GM21786 (cell line): ENCODE results near the gene WNT7B.

ENCODE experiments used
- ATAC-seq: cut with Tn5 transposase; IDR thresholded peaks from one replicate; pipeline ENCODE4 v1.9.1; 2021; ENCODE audit not compliant: unreplicated experiment

Gene WNT7B

DNA sequence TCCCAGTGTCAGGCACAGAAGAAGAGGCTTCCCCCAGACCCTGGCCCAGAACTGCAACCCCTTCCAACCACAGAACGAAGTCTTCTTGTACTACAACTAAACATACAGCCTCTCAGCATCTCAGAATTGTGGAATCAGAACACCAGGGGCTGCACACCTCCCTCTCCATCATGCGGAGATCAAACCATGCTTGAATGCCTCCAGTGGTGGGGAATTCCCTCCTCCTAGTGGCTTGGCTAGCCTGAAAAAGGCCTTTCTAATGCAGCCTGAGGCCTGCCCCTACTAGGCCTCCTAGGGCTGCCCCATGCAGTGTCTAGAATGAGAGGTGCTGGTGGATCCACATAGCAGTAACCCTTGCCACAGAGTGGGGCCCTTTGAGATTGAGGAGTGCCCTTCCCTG is 62.7 kb downstream of the WNT7B start:
- ATAC-seq: no peak

GRCh38 chr22:45912910-45913309 is 64.1 kb downstream of the WNT7B start:
- ATAC-seq: no peak

- no peak for ATAC-seq
Measured at GRCh38 chr22:45911601-45912271, 65.2 kb downstream of the WNT7B start.

DNA sequence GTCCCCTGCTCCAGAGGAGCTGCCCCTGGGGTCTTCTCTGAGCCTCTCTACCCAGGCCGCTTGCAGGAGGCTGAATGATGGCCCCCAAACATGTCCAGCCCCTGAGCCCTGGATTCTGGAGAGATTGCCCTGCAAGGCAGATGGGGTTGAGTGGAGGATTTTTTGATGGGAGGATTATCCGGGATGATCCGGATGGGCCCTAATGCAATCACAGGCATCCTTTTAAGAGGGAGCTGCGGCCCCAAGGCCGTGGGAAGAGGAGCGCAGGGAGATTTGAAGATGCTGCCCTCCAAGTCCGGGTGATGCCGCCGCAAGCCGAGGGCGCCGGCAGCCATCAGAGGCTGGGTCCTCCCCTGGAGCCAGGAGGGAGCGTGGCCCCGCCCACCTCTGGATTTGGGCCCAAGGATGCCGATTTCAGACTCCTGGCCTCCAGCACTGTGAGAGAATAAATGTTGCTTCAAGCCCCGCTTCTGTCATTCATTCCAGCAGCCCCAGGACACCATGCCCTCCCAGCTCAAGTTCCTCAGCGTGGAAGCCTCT is 66.0 kb downstream of the WNT7B start:
- no peak for ATAC-seq

DNA sequence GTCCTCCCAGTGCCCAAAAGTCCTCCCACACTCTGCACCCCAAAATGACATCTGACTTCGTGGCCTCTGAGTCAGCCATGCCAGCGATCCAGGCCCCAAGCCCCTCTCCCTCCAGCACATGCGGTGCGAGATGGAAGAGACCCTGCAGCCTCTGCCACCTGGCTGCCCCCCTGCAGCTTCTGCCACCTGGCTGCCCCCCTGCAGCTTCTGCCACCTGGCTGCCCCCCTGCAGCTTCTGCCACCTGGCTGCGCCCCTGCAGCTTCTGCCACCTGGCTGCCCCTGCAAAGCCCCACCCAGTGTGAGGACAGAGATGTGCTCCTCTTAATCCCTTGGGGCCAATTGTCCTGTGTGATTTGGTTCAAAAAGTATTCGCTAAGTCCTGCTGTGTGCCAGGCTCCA is 68.0 kb downstream of the WNT7B start:
- ATAC-seq: no peak

DNA sequence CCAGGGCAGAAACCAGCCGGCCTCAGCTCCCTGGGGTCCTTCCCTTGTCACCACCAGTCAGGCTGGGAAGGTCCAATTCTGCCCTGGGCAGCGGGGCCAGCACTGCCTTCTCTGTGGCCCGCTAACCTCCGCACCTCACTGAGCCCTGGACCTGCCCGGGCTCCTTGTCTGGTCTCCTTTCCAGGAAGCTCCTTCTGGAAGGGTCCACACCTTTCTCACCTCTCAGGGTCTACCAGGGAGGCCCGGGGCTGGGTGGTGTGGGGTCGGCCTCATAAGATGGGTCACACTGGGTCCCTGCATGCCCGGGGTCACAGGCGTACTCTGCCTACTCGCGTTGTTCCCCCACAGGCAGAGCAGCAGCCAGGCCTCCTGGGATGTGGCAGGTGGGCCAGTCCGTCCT is 69.0 kb downstream of the WNT7B start:
- ATAC-seq: no peak

- ATAC-seq: no peak
Measured at GRCh38 chr22:45907378-45907777, 69.6 kb downstream of the WNT7B start.

DNA sequence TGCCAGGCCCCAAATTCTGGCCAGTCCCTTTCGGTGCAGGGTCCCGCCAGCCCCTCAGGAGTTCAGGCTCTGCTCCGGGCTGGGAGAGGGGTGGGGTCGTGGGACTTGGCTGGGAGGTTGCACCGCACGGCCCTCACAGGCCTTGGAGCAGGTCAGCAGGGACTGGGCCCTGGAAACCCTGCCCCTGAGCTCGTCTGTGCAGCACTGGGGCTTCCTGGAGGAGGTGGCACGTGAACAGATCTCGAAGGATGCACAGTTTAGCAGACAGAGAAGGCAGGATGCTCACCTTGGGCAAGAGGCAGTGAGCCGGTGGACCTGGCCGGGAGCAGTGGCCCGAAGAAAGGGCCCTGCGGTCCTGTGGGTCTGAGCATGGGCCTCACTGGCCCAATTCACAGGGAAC is 70.0 kb downstream of the WNT7B start:
- no peak for ATAC-seq

GRCh38 chr22:45905924-45906865 is 70.8 kb downstream of the WNT7B start:
- ATAC-seq: no peak

- no peak for ATAC-seq
Measured at GRCh38 chr22:45905326-45905923, 71.5 kb downstream of the WNT7B start.

- ATAC-seq: no peak
Measured at GRCh38 chr22:45904236-45904635, 72.7 kb downstream of the WNT7B start.

- ATAC-seq: no peak
Measured at GRCh38 chr22:45903355-45904135, 73.4 kb downstream of the WNT7B start.

DNA sequence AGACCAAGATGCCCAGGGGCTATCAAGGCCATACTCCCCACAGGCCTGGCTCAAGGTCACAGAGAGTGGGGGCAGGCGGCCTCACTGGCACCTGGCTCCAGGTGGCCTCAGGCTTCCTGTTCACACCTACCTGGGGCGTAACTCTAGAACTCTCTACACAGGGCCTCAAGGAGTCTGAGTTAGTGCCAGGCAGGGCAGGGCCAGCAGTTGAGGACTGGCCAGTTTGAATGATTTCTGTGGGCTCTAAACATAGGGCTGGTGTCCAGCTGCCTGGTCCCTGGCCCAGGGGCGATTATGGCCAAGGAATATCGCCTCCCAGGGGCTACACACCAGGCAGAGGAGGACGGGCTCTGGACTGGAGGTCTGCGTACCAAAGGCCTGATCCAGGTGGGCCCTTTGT is 79.2 kb downstream of the WNT7B start:
- ATAC-seq: no peak

GRCh38 chr22:45896964-45897538 is 79.9 kb downstream of the WNT7B start:
- no peak for ATAC-seq

- ATAC-seq: no peak
Measured at GRCh38 chr22:45896153-45896951, 80.6 kb downstream of the WNT7B start.

DNA sequence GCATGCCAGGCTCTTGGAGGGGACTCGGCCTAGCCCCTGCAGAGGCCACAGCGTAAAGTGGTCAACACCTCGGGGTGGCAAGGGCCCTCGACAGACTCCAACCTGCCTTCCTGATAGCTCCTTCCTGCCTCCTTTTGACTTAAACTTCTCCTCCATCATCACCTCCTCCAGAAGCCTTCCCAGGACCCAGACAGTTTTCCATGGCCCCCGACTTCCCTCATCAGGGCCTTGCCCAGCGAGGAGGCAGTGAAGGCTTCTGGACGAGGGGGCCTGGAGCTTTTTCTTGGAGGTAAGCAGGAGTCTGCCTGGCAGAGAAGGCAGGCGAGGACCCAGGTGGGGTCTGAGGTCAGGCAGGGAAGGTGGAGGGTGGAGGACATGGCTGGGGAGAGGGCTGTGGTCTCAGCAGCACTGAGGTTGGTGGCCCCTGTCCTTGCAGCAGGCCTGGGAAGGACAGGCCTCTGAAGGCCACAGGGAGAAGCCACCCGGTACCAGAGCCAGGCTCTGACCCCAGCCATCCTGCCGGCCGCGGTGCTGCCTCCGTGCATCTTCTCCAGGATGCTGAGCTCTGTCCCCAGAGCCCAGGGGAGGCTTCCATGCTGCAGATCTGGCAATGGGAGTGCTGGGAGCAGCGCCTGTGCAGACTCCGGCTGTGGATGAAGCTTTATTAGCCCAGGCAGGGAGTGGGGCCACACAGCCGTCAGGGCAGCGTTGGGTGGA is 81.4 kb downstream of the WNT7B start:
- ATAC-seq: no peak

GRCh38 chr22:45893516-45893915 is 83.4 kb downstream of the WNT7B start:
- ATAC-seq: no peak

- no peak for ATAC-seq
Measured at GRCh38 chr22:45892681-45893461, 84.1 kb downstream of the WNT7B start.
